ENCODE results near the gene CENPN.

CENPN gene

GRCh38 chr16:81035975-81036750 lies 29.1 kb downstream of the CENPN start:
- DNase-seq, result peak; percentile 63

- no peak for DNase-seq
Measured at GRCh38 chr16:81036751-81037350, 29.8 kb downstream of the CENPN start.

GRCh38 chr16:81040131-81040530 lies 33.1 kb downstream of the CENPN start:
- no peak for DNase-seq

GRCh38 chr16:81040842-81041241 lies 33.8 kb downstream of the CENPN start:
- DNase-seq, result no peak

- DNase-seq, result no peak
Measured at GRCh38 chr16:81041696-81042095, 34.7 kb downstream of the CENPN start.

- no peak for DNase-seq
Measured at GRCh38 chr16:81042821-81043220, 35.8 kb downstream of the CENPN start.

GRCh38 chr16:81053761-81054160 lies 46.7 kb downstream of the CENPN start:
- no peak for DNase-seq

GRCh38 chr16:81060576-81061306 lies 53.7 kb downstream of the CENPN start:
- DNase-seq, result no peak

- DNase-seq, result no peak
Measured at GRCh38 chr16:81061307-81061640, 54.3 kb downstream of the CENPN start.

GRCh38 chr16:81061871-81062608 lies 55.0 kb downstream of the CENPN start:
- no peak for DNase-seq

- DNase-seq, result no peak
Measured at GRCh38 chr16:81066681-81067080, 59.7 kb downstream of the CENPN start.

- DNase-seq, result no peak
Measured at GRCh38 chr16:81067166-81067565, 60.2 kb downstream of the CENPN start.

- DNase-seq, result no peak
Measured at GRCh38 chr16:81069063-81069462, 62.0 kb downstream of the CENPN start.

- no peak for DNase-seq
Measured at GRCh38 chr16:81070979-81071378, 64.0 kb downstream of the CENPN start.

- no peak for DNase-seq
Measured at GRCh38 chr16:81071805-81072204, 64.8 kb downstream of the CENPN start.

- no peak for DNase-seq
Measured at GRCh38 chr16:81073560-81074330, 66.7 kb downstream of the CENPN start.

GRCh38 chr16:81076566-81077075 lies 69.6 kb downstream of the CENPN start:
- DNase-seq, result peak; percentile 95

GRCh38 chr16:81077076-81077940 lies 70.3 kb downstream of the CENPN start, which contains the start of gene C16orf46:
Gene C16orf46 (minus strand): TSS chr16:81077238. CDS start chr16:81063955, 13,283 bp downstream.
- peak; percentile 98 for DNase-seq

- no peak for DNase-seq
Measured at GRCh38 chr16:81080233-81080632, 73.2 kb downstream of the CENPN start.

- no peak for DNase-seq
Measured at GRCh38 chr16:81081014-81081413, 74.0 kb downstream of the CENPN start.

Data from CD4-positive, alpha-beta T cell treated with Interleukin-17A for 4 hours (primary cell).